GM18502 (cell line): ENCODE measurements around the gene HSPD1.

Experiments
- ATAC-seq: cut with Tn5 transposase; IDR thresholded peaks from one replicate; pipeline ENCODE4 v1.9.1; 2021; ENCODE audit warnings: mild to moderate bottlenecking; ENCODE audit not compliant: unreplicated experiment, poor library complexity

HSPD1 gene

GRCh38 chr2:197499594-197500502 lies at the start of gene HSPD1, which contains the start of gene HSPE1:
TSS of gene HSPD1 (minus strand) at chr2:197499840. CDS start at chr2:197498848, 992 bp downstream.
TSS of gene HSPE1 (plus strand) at chr2:197500379. CDS start at chr2:197500437, 58 bp downstream.
- ATAC-seq: peak; percentile 84

- no peak for ATAC-seq
These were observed 48.9 kb upstream of the HSPD1 start for GRCh38 chr2:197548582-197548981.

- no peak for ATAC-seq
These were observed 47.7 kb upstream of the HSPD1 start for GRCh38 chr2:197547163-197547900.

GRCh38 chr2:197543206-197543605 lies 43.6 kb upstream of the HSPD1 start:
- no peak for ATAC-seq

GRCh38 chr2:197539734-197540133 lies 40.1 kb upstream of the HSPD1 start:
- ATAC-seq: no peak

- no peak for ATAC-seq
These were observed 38.8 kb upstream of the HSPD1 start for GRCh38 chr2:197538412-197538811.

GRCh38 chr2:197517150-197517549 lies 17.5 kb upstream of the HSPD1 start:
- no peak for ATAC-seq

- peak; percentile 18 for ATAC-seq
These were observed 16.7 kb upstream of the HSPD1 start for GRCh38 chr2:197516393-197516761.

GRCh38 chr2:197515739-197516392 lies 16.2 kb upstream of the HSPD1 start, which contains the start of gene MOB4:
TSS of gene MOB4 (plus strand) at chr2:197516066. CDS start at chr2:197516087, 21 bp downstream.
- peak; percentile 95 for ATAC-seq

- peak; percentile 3 for ATAC-seq
These were observed 15.7 kb upstream of the HSPD1 start for GRCh38 chr2:197515315-197515738.

GRCh38 chr2:197514754-197515153 lies 15.1 kb upstream of the HSPD1 start:
- ATAC-seq: no peak

GRCh38 chr2:197513915-197514314 lies 14.3 kb upstream of the HSPD1 start:
- ATAC-seq: no peak

- no peak for ATAC-seq
These were observed 7.0 kb upstream of the HSPD1 start for GRCh38 chr2:197506658-197507057.

- no peak for ATAC-seq
These were observed 4.9 kb upstream of the HSPD1 start for GRCh38 chr2:197504512-197504911.

- no peak for ATAC-seq
These were observed 4.4 kb upstream of the HSPD1 start for GRCh38 chr2:197504000-197504399.

GRCh38 chr2:197502685-197503084 lies 3.0 kb upstream of the HSPD1 start:
- ATAC-seq: no peak

- no peak for ATAC-seq
These were observed 2.6 kb upstream of the HSPD1 start for GRCh38 chr2:197502201-197502600.

- peak; percentile 10 for ATAC-seq
These were observed 977 bp upstream of the HSPD1 start for GRCh38 chr2:197500503-197501131.

- peak; percentile 13 for ATAC-seq
These were observed 575 bp downstream of the HSPD1 start for GRCh38 chr2:197498937-197499593.
